Measurements from ENCODE around the gene PRKD2.
A peak's percentile ranks its signal among the peaks of the same experiment; 100 is the strongest.
"Not testable (repeated sequence)": the region's sequence is repeated elsewhere in the genome, so short reads cannot be mapped to it uniquely, and the experiment has no call there.

PRKD2 gene

DNA sequence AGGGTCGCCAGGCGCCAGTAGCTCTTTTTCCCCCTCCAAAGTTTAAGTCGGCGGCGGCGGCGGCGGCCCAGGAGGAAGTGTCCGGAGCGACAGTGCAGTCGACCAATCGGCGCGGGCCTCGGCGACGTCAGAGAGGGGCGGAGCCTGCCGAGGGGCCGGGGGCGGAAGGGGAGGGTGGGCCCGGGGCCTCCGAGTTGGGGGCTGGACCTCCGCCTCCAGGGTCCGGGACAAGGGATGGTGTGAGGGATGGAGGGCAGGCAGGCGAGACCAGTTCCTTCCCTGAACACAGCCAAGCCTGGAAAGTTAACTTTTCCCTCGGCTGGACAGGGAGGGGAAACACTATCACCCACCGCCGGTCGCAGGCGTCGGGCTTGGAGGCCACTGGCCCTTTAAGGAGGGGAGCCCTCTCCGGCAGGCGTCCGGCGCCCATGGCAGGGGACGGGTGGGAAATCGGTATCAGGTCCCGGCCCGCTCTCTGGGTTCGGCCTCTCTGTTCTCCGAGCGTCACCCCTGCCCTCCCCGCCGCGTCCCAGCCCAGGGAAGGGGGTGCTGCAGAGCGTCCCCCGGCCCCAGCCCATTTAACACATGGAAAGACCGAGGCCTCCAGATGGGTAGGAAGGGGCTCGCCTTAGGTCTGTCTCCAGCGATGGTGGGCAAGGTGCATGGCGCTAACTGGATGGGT, at the start of gene PRKD2:
PRKD2 (minus strand) TSS at position 81 of the 682 bp plus-strand sequence. CDS start 744 bp downstream, outside the sequence.
- DNase-seq = peak in 53 of 56 donors; percentile 24 to 86 (median 67)

DNA sequence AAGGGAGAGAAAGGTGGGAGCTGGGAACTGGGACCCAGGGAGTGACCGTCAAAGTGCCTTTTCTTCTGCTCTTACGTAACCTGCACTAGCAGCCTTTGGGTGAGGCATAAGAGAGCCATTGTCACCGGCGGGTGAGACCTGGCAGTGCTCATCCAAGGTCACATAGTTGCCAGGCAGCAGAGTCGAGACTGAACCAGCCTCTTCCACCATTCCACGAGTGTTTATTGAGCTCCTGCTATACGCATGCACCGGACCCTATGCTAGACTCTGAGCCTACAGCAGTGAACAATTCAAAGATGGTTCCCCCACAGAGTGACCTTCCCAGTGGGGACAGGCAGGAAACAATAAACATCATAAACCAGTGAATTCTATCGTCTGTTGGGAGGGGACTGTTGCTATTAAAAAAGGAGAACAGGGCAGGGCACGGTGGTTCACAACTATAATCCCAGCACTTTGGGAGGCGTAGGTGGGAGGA, 47.9 kb upstream of the PRKD2 start:
- DNase-seq = peak in 2 of 56 donors; percentile 9 to 30

DNA sequence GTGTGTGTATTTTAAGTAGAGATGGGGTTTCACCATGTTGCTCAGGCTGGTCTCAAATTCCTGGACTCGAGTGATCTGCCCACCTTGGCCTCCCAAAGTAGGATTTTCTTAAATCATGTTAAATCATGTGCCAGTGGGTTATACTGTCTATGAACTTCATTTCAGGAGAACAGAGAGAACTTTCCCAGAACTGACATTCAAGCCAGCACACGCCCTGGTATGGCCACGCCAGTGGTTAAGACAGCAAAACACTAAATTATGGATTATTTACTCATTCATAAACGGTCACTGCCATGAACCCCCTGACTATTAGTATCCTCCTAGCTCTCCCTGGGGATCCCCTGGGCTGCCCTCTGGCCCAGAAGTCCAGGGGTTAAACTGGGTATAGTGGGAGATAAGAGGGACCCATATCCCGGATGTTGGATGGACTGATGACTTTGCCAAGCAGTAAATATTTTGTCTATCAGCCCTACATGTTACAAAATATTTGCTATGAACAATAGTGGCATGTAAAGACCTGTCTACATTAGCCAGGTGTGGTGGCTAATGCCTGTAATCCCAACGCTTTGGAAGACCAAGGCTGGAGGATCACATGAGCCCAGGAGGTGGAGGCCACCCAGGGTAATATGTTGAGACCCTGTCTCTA, 45.5 kb upstream of the PRKD2 start:
- no peak for DNase-seq

DNA sequence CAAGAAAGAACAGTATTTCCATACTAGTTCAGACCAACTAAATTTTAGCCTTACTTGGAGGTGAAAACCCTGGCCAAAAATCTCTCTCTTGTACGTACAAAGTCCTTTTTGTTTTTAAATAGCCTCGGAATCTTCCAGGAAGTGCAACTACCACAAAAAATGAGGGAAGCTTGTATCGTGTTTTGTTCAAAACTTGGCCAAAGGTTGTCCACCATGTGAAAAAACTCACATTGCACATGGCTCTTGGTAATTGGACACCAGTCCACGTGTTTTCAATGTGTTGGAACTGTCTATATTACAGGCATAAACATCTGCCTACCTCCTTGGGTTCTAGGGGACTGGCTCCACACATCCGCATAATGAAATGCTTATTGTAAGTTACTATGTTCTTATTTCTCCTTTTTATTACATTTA, 44.5 kb upstream of the PRKD2 start:
- DNase-seq = no peak

DNA sequence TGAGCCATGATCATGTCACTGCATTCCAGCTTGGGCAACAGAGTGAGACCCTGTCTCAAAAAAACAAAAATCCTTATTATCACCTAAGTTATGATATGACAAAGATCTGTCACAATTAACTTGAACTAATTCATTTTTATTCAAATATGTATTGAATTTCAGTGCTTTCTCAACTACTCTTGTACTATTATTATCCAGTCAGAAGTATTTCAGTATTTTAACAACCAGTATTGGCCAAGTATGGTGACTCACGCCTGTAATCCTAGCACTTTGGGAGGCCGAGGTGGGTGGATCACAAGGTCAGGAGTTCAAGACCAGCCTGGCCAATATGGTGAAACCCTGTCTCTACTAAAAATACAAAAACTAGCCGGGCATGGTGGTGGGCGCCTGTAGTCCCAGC, 44.0 kb upstream of the PRKD2 start:
- DNase-seq = not testable (repeated sequence)

DNA sequence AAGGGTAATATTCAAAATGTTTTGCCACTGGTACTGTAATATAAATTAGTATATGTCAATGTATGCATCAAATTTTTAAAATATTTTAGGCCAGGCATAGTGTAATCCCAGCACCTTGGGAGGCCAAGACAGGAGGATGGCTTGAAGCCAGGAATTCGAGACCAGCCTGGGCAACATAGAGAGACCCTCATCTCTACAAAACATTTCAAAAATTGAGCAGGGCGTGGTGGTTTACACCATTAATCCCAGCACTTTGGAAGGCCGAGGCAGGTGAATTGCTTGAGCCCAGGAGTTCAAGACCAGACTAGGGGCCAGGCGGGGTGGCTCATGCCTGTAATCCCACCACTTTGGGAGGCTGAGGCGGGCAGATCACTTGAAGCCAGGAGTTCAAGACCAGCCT, 43.4 kb upstream of the PRKD2 start:
- no peak for DNase-seq

DNA sequence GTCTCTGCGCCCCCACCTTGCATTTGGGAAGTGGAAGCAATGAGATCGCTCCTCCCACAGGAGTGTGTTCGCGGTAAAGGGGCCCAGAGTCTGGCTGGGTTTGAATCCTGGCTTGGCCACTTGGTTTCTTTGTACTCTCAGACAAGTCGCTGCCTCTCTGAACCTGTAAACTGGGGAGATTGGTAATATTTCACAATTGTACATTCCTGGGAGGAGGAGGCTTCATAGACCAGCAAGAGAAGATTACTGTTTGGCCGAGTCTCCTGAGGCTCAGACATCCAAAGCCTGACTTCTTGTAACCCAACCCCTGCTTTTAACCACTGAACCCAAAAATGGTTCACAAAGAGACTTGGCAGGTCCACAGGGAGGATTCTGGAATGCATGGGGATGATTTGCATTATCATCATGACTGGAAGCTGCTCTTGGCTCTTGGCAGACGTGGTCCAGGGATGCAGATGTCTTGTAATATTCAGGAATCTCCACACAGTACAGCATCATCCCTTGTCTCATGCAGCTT, 43.0 kb upstream of the PRKD2 start:
- no peak for DNase-seq

DNA sequence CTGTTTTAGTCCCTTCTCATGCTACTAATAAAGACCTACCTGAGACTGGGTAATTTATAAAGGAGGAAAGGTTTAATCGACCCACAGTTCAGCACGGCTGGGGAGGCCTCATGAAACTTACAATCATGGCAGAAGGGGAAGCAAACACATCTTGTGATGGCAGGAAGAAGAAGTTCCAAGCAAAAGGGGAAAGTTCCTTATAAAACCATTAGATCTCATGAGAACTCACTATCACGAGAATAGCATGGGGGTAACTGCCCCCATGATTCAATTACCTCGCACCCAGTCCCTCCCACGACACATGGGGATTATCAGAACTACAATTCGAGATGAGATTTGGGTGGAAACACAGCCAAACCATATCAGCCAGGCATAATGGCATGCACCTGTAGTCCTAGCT, 42.3 kb upstream of the PRKD2 start:
- DNase-seq = no peak

DNA sequence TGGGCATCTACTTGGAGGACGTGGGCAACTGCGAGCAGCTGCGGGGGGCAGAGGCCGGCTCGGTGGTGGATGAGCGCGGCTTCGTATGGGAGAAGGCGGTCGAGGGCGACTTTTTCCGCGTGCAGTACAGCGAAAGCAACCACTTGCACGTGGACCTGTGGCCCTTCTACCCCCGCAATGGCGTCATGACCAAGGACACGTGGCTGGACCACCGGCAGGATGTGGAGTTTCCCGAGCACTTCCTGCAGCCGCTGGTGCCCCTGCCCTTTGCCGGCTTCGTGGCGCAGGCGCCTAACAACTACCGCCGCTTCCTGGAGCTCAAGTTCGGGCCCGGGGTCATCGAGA, 39.6 kb upstream of the PRKD2 start:
- no peak for DNase-seq

DNA sequence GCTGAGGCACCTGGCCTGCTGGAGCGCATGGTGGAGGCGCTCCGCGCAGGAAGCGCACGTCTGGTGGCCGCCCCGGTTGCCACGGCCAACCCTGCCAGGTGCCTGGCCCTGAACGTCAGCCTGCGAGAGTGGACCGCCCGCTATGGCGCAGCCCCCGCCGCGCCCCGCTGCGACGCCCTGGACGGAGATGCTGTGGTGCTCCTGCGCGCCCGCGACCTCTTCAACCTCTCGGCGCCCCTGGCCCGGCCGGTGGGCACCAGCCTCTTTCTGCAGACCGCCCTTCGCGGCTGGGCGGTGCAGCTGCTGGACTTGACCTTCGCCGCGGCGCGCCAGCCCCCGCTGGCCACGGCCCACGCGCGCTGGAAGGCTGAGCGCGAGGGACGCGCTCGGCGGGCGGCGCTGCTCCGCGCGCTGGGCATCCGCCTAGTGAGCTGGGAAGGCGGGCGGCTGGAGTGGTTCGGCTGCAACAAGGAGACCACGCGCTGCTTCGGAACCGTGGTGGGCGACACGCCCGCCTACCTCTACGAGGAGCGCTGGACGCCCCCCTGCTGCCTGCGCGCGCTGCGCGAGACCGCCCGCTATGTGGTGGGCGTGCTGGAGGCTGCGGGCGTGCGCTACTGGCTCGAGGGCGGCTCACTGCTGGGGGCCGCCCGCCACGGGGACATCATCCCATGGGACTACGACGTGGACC, 39.1 kb upstream of the PRKD2 start:
- DNase-seq = no peak

DNA sequence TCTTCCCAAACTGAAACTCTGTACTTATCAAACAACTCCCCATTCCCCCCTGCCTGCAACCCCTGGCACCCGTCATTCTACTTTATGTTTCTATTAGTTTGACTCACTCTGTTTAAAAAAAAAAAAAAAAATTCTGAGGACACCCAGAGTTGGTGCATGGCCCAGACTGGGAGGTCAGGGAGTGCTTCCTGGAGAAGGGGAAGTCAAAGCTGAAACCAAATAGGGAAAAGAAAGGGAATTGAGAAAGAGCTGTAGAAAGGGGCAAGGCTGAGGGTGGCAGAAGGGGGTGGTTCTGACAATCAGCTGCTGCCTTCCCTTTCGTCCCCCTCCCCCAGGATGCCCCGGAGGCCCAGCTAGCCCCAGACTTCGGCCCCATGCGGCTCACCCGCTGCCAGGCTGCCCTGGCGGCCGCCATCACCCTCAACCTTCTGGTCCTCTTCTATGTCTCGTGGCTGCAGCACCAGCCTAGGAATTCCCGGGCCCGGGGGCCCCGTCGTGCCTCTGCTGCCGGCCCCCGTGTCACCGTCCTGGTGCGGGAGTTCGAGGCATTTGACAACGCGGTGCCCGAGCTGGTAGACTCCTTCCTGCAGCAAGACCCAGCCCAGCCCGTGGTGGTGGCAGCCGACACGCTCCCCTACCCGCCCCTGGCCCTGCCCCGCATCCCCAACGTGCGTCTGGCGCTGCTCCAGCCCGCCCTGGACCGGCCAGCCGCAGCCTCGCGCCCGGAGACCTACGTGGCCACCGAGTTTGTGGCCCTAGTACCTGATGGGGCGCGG, 38.4 kb upstream of the PRKD2 start:
- DNase-seq = no peak

DNA sequence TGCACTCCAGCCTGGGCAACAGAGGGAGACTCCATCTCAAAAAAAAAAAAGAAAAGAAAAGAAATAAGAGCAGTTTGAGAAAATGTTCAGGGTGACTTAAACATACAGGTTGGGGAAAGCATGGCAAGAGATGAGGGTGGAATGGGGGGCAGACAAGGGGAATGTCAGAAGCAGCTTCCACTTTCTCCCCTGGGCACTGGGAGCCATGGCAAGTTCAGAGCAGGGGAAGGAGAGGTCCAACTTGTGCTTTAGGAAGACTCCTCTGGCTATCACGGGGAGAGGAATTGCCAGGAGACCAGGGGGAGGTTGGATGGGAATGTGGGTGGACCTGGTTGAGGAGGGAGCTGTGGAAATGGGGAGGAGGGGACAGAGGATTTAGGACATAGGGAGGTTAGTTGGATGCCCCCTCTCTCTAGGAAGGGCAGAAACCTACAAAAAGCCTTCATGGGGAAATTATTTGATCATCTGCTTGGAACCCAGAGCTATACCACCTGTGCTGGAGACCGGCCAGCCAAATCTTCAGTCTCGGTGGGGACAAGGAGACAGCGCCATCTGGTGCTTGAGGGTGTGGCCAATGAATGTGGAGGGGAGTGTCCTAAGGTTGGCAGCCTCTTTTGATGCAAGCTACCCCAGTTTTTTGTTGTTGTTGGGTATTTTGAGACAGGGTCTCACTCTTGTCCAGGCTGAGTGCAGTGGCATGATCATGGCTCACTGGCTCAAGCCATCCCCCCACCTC, 36.7 kb upstream of the PRKD2 start:
- DNase-seq = peak in 2 of 56 donors; percentile 5 to 24

DNA sequence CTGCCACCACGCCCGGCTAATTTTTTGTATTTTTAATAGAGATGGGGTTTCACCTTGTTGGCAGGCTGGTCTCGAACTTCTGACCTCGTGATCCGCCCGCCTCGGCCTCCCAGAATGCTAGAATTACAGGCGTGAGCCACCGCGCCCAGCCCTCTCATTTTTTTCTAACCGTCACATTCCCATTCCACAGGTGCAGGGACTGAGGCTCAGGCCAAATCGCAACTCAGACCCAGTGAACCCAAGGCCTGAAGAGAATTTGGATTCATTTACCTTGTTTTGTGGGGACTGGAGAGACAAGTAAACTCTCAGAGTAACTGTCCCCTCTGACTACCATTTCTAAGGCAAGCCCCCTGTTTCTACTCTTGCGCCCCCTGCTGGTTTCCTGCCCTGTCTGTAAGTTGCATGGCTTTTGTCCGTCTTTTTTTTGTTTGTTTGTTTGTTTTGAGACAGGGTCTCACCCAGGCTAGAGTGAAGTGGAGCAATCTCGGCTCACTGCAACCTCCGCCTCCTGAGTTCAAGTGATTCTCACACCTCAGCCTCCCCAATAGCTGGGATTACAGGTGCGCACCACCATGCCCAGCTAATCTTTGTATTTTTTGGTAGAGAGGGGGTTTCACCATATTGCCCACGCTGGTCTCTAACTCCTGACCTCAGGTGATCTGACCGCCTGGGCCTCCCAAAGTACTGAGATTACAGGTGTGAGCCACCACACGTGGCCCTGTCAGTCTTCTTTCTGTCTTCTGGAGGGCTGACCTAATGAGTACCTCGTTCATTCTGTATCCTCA, 31.6 kb upstream of the PRKD2 start:
- peak in 15 of 56 donors; percentile 6 to 60 (median 25) for DNase-seq

DNA sequence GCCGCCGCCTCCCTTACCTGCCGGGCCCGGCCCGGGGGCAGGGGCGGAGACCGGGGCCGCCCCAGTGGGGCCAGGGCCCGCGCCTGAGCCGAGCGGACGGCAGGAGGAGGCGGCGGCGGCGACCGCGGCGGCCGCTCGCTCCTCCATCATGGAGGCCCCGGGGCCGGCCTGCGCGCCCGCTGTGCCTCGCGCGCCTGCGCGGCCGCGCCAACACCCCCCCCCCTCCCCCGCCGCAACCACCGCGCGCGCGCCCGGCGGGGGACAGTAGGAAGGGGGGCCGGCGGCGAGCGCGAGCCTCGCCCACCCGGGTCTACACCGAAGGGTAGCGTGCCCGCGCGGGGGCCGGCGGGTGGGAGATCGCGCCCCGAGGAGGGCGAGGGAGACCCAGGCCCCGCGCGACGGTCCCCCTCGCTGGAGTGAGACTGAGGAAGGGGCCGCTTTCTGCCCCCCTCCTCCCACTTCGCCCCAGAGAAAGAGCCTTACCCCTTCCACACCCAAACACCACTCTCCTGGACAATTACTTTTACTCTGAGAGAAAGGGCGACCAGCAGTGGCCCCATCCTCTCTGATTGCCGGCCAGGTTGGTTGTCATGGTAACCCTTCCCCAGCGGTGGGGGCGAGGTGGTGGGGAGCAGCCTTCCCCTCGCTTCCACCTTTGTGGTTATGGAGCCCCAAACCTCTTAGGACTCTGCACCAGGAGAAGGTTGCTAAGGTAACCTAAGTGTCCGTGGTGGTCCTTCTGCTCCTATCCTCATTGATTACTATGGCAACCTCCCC, 29.6 kb upstream of the PRKD2 start, which contains the start of gene STRN4:
STRN4 (minus strand) TSS at position 170 of the 777 bp plus-strand sequence; CDS start at position 150, 20 bp downstream.
- peak in 24 of 56 donors; percentile 16 to 69 (median 46) for DNase-seq

DNA sequence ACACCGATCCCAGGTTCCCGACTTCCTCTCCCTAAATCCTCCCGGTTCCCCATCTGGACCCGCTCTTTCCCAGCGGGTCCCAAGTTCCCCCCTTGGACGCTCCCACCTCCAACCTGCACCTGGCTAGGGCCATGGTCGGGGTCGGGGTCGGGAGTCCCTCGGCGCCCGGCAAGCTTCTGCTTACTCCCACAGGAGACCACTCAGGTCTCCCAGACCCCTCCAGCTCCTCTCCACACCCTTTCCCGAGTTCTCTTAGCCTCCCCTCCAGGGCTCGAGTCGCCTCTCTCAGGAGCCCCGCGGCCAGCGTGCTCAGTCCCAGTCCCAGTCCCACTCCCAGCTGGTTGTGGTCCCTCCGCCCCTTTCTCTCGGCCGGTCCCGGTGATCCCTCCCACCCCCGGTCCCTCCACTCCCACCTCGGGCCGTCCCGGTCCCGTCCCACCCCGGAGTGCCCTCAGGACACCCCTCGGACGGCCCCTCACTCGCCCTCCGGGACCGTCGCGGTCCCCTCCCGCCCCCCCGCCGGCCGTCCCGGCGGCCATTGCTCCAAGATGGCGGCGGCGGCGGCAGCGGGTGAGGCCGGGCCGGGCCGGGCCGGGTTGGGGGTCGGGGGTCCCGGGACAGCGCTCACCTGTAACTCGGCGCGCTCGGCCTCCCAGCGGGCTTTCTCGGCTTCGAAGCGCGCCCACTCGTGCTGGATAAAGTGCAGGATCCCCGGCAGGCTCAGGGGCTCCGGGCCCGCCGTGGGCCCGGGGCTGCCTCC, 28.8 kb upstream of the PRKD2 start, which contains the start of gene FKRP:
FKRP (plus strand) TSS at position 537 of the 760 bp plus-strand sequence. CDS start 9,394 bp downstream, outside the sequence.
- DNase-seq = peak in 16 of 56 donors; percentile 13 to 58 (median 38)

DNA sequence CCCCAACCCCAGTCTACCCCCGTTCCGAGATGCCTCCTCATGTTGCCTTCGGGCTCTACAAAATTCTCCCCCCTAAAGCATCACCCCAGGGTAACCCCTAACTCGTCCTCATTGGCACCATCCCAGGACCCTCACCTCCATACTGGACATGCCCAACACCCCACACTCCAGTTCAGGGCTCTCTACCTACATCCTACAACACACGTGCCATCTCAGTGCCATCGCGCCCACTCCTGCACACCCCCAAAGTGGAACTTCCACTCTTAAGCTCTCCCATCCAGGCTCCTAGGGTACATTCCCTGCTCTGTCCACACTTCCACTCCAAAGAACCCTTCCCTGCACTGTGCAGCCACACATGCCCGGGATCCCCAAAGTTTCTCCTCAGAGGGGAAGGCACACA, 28.1 kb upstream of the PRKD2 start:
- DNase-seq = no peak

DNA sequence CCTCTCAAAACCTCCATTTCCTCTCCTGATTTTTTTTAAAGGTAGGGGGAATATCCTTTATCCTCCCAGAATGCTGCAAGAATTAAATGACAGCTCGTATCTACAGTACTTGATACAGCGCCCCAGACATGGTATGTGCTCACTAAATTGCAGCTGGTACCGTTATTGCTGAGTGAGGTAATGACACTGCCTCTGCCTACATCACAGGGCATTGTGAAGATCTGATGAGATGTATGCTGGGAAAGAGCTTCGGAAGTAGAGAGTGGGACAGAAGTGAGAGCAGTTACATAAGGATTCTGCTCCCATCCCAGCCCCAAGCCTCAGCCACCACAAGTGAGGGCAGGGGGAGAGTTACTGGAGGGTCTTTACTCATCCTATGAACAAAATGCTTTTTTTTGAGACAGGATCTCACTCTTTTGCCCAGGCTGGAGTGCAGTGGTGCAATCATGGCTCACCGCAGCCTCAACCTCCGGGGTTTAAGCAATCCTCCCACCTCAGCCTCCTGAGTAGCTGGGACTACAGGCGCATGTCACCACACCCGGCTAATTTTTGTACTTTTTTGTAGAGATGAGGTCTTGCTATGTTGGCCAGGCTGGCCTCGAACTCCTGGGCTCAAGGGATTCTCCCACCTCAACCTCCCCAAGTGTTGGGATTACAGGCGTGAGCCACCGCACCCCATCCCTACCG, 27.2 kb upstream of the PRKD2 start:
- DNase-seq = no peak

Measured in amygdala (tissue), 56 donors.